Coronary artery (tissue), 2 donors: ENCODE measurements around the gene GPHN.
"Not testable (repeated sequence)": the region's sequence is repeated elsewhere in the genome, so short reads cannot be mapped to it uniquely, and the experiment has no call there.

ENCODE experiments used
- DNase-seq: peaks from one replicate; pipeline ENCODE4 v3.0.0-alpha.2; 2017; ENCODE audit warnings: low spot score
- H3K27ac ChIP-seq, 2 donors: fragments of 200-600 bp; sonication (generic); one replicate each; pipeline ENCODE4 v1.5.1; 2016 to 2019
- H3K4me3 ChIP-seq: fragments of 200-600 bp; sonication (generic); 2 replicates; pipeline ENCODE4 v1.5.1; 2016; ENCODE audit warnings: mild to moderate bottlenecking, moderate library complexity
- CTCF ChIP-seq: fragments of 200-600 bp; sonication (generic); IDR thresholded peaks from one replicate; pipeline ENCODE4 v1.5.1; 2019; ENCODE audit warnings: antibody characterized with exemption

The GPHN gene

GRCh38 chr14:66563731-66564130, 55.8 kb downstream of the GPHN start:
- Histone ChIP-seq H3K27ac (no peak overlapping the region), H3K4me3 (no peak overlapping the region)
- no peak for DNase-seq
- no peak for TF ChIP-seq CTCF

GRCh38 chr14:66568220-66568619, 60.3 kb downstream of the GPHN start:
- no peak for TF ChIP-seq CTCF
- DNase-seq, result no peak
- Histone ChIP-seq H3K27ac (no peak overlapping the region), H3K4me3 (no peak overlapping the region)

GRCh38 chr14:66572826-66573225, 64.9 kb downstream of the GPHN start:
- Histone ChIP-seq H3K4me3 (no peak overlapping the region), H3K27ac (no peak overlapping the region)
- TF ChIP-seq CTCF, result no peak
- no peak for DNase-seq

GRCh38 chr14:66575014-66575413, 67.1 kb downstream of the GPHN start:
- no peak overlapping the region for H3K4me3 ChIP-seq
- no peak overlapping the region for H3K27ac ChIP-seq
- DNase-seq, result no peak

GRCh38 chr14:66575939-66576338, 68.0 kb downstream of the GPHN start:
- H3K4me3 ChIP-seq, result no peak overlapping the region
- DNase-seq, result no peak
- no peak for TF ChIP-seq CTCF
- no peak overlapping the region for H3K27ac ChIP-seq

More at GRCh38 chr14:66575014-66575413, 67.1 kb downstream of the GPHN start:
- TF ChIP-seq CTCF, result no peak

- H3K27ac ChIP-seq, H3K4me3 ChIP-seq, DNase-seq: not testable (repeated sequence)
Measured at GRCh38 chr14:66587753-66588152, 79.8 kb downstream of the GPHN start.

GRCh38 chr14:66595394-66595793, 87.4 kb downstream of the GPHN start:
- no peak for TF ChIP-seq CTCF
- no peak overlapping the region for H3K27ac ChIP-seq
- no peak for DNase-seq
- H3K4me3 ChIP-seq, result no peak overlapping the region
